ENCODE results near the gene BTBD8. TPM values are rescaled to one million over a fixed set of nuclear protein-coding genes. Genes with fewer than 3 reads are reported as not detected.

Gene BTBD8
- polyA plus RNA-seq, 1 of the 3 experiments (the other 2 are of a cell fraction) = 0.62 TPM

- Histone ChIP-seq H3F3A (replicated peaks; ENCODE audit: insufficient read depth) (no peaks in the 10 kb centered on the region), H3K9me2 (no peaks in the 10 kb centered on the region), H3K27ac (ENCODE audit: low read depth in 2 of 2, low read length in 1 of 2) (no peak overlapping the region), H3K9ac (no peak overlapping the region), H4K20me1 (ENCODE audit: insufficient read depth) (no peaks in the 10 kb centered on the region), H3K27me3 (ENCODE audit: insufficient read depth) (no peaks in the 10 kb centered on the region), H3K79me2 (ENCODE audit: insufficient read depth) (no peaks in the 10 kb centered on the region), H2AFZ (ENCODE audit: low read depth) (no peak overlapping the region), H3K36me3 (replicated peaks in 1 of 2; ENCODE audit: control insufficient read depth in 1 of 2, insufficient read depth in 2 of 2, low read length in 1 of 2) (no peaks in the 10 kb centered on the region), H3K4me2 (no peak overlapping the region), H3K4me3 (ENCODE audit: low read depth in 2 of 2, low read length in 1 of 2) (no peak overlapping the region), H3K4me1 (ENCODE audit: control insufficient read depth in 1 of 2, insufficient read depth in 2 of 2, low read depth in 1 of 2, low read length in 1 of 2) (peaks cover 0 to 3% of the 10 kb centered on the region in 2 experiments; a peak in 1 of 4 replicates), H3K9me3 (no peaks in the 10 kb centered on the region)
- WGBS (ENCODE audit: low lambda C conversion rate) = 22% methylated on average over 1 of the region's 1 CpG
- TF ChIP-seq EZH2phosphoT487 (IDR thresholded peaks at IDR 0.05; ENCODE audit: borderline replicate concordance, low read depth) = no peak
- TF ChIP-seq RAD21 (IDR thresholded peaks at IDR 0.05; ENCODE audit: low read length) = no peak
- TF ChIP-seq IRF3 (IDR thresholded peaks at IDR 0.05; ENCODE audit: low read depth, low read length) = no peak
- TF ChIP-seq FOXJ3 (CRISPR knock-in tag; IDR thresholded peaks at IDR 0.05) = no peak
- no peak for TF ChIP-seq PBX3 (IDR thresholded peaks at IDR 0.05)
- no peak for TF ChIP-seq SMC3 (IDR thresholded peaks at IDR 0.05; ENCODE audit: low read depth, low read length)
- no peak for TF ChIP-seq CHD2 (IDR thresholded peaks at IDR 0.05; ENCODE audit: low read length, partially characterized antibody)
- no peak for TF ChIP-seq FOSL2 (IDR thresholded peaks at IDR 0.05; ENCODE audit: borderline replicate concordance, low read depth)
- no peak for TF ChIP-seq NRF1 (IDR thresholded peaks at IDR 0.05; ENCODE audit: low read depth, low read length)
- no peak for TF ChIP-seq ZBTB33 (IDR thresholded peaks at IDR 0.05; ENCODE audit: borderline replicate concordance, low read depth)
- TF ChIP-seq MAX (IDR thresholded peaks at IDR 0.05; ENCODE audit: low read depth) = no peak
- no peak for TF ChIP-seq EP300 (IDR thresholded peaks at IDR 0.05; ENCODE audit: borderline replicate concordance in 1 of 2, low read depth in 1 of 2, low read length in 1 of 2)
- no peak for TF ChIP-seq ELF1 (IDR thresholded peaks at IDR 0.05)
- TF ChIP-seq USF1 (IDR thresholded peaks at IDR 0.05; ENCODE audit: borderline replicate concordance, low read depth) = no peak
- ChIA-PET CTCF (interaction anchor here (0.6 kb wide), 1 partner anchor 17 kb away, joined by 3 read pairs; no protein-coding TSS in a partner anchor), POLR2A (interaction anchor here (0.8 kb wide), 1 partner anchor 369 kb away, joined by 3 read pairs; no protein-coding TSS in a partner anchor)
- no peak for DNase-seq
Observed at GRCh38 chr1:92230736-92231135, 150.6 kb downstream of the BTBD8 start.

Other genes with a start within 250 kb of the BTBD8 start
- 0.06 and 0.07 TPM in 2 replicates for gene TGFBR3, start 194.2 kb upstream of the BTBD8 start, polyA plus RNA-seq (2012; rRNA removed)
- gene BRDT, start 130.9 kb upstream of the BTBD8 start, polyA plus RNA-seq (2012; rRNA removed) = not detected in 2 replicates
- 0.30 and 0.31 TPM in 2 replicates for gene EPHX4, start 50.4 kb upstream of the BTBD8 start, polyA plus RNA-seq (2012; rRNA removed)
- gene SETSIP, start 4.9 kb upstream of the BTBD8 start, polyA plus RNA-seq (2012; rRNA removed) = not detected in 2 replicates
- not detected in 2 replicates for gene C1orf146, start 137.6 kb downstream of the BTBD8 start, polyA plus RNA-seq (2012; rRNA removed)
- 2.3 and 3.6 TPM in 2 replicates for gene GLMN, start 218.6 kb downstream of the BTBD8 start, polyA plus RNA-seq (2012; rRNA removed)
- 3.4 and 5.2 TPM in 2 replicates for gene RPAP2, start 218.7 kb downstream of the BTBD8 start, polyA plus RNA-seq (2012; rRNA removed)

Data from SK-N-SH (cell line).